Measurements from ENCODE around the gene DGKZ.

DNA sequence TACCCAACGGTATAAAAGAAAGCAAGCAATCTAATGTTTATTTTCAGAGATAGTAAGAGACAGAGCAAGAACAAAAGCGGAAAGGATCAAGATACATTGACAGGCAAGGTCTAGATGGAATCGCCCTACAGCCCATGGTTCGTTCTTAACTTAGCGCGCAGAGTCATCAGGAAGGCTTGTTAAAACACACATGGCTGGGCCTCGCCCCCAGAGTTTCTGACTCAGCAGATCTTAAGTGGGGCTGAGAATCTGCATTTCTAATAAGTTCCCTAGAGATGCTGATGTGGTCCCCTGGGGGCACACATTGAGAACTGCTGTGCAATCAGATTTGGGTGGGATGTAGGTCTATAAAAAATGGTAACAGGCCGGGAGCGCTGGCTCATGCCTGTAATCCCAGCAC, 80.1 kb downstream of the DGKZ start:
- TF ChIP-seq, protein P1, sequence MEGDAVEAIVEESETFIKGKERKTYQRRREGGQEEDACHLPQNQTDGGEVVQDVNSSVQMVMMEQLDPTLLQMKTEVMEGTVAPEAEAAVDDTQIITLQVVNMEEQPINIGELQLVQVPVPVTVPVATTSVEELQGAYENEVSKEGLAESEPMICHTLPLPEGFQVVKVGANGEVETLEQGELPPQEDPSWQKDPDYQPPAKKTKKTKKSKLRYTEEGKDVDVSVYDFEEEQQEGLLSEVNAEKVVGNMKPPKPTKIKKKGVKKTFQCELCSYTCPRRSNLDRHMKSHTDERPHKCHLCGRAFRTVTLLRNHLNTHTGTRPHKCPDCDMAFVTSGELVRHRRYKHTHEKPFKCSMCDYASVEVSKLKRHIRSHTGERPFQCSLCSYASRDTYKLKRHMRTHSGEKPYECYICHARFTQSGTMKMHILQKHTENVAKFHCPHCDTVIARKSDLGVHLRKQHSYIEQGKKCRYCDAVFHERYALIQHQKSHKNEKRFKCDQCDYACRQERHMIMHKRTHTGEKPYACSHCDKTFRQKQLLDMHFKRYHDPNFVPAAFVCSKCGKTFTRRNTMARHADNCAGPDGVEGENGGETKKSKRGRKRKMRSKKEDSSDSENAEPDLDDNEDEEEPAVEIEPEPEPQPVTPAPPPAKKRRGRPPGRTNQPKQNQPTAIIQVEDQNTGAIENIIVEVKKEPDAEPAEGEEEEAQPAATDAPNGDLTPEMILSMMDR (IDR thresholded peaks at IDR 0.05; ENCODE audit: low read length), result no peak
- TF ChIP-seq EZH2 (IDR thresholded peaks at IDR 0.05; ENCODE audit: borderline replicate concordance, low read length), result no peak
